GM18870 (cell line): ENCODE measurements around the gene SPTY2D1.
"Not testable (repeated sequence)": the region's sequence is repeated elsewhere in the genome, so short reads cannot be mapped to it uniquely, and the experiment has no call there.

Experiments used
- ATAC-seq: cut with Tn5 transposase; IDR thresholded peaks from one replicate; pipeline ENCODE4 v1.9.1; 2021; ENCODE audit warnings: moderate library complexity; ENCODE audit not compliant: unreplicated experiment

The SPTY2D1 gene

GRCh38 chr11:18634140-18635032 is at the start of gene SPTY2D1:
SPTY2D1 (minus strand) TSS chr11:18634342; CDS start chr11:18634257, 85 bp downstream.
- ATAC-seq = peak; percentile 93

- no peak for ATAC-seq
These were observed 48.3 kb upstream of the SPTY2D1 start for GRCh38 chr11:18682466-18682865.

- ATAC-seq = not testable (repeated sequence)
These were observed 47.8 kb upstream of the SPTY2D1 start for GRCh38 chr11:18681949-18682348.

- ATAC-seq = no peak
These were observed 43.4 kb upstream of the SPTY2D1 start for GRCh38 chr11:18677560-18677959.

- ATAC-seq = no peak
These were observed 42.7 kb upstream of the SPTY2D1 start for GRCh38 chr11:18676803-18677202.

GRCh38 chr11:18672209-18672608 is 38.1 kb upstream of the SPTY2D1 start:
- not testable (repeated sequence) for ATAC-seq

GRCh38 chr11:18671246-18671645 is 37.1 kb upstream of the SPTY2D1 start:
- no peak for ATAC-seq

GRCh38 chr11:18669711-18670110 is 35.6 kb upstream of the SPTY2D1 start:
- no peak for ATAC-seq

GRCh38 chr11:18669219-18669596 is 35.1 kb upstream of the SPTY2D1 start:
- ATAC-seq = no peak

- no peak for ATAC-seq
These were observed 34.0 kb upstream of the SPTY2D1 start for GRCh38 chr11:18668131-18668530.

- ATAC-seq = not testable (repeated sequence)
These were observed 31.3 kb upstream of the SPTY2D1 start for GRCh38 chr11:18665353-18665872.

- no peak for ATAC-seq
These were observed 23.5 kb upstream of the SPTY2D1 start for GRCh38 chr11:18657673-18658072.

GRCh38 chr11:18650859-18651557 is 16.9 kb upstream of the SPTY2D1 start:
- ATAC-seq = no peak

GRCh38 chr11:18650353-18650752 is 16.2 kb upstream of the SPTY2D1 start:
- ATAC-seq = no peak

GRCh38 chr11:18643034-18643433 is 8.9 kb upstream of the SPTY2D1 start:
- not testable (repeated sequence) for ATAC-seq

GRCh38 chr11:18641677-18642076 is 7.5 kb upstream of the SPTY2D1 start:
- no peak for ATAC-seq

- peak; percentile 63 for ATAC-seq
These were observed 644 bp downstream of the SPTY2D1 start for GRCh38 chr11:18633256-18634139.

- ATAC-seq = no peak
These were observed 1.3 kb downstream of the SPTY2D1 start for GRCh38 chr11:18632841-18633240.

- no peak for ATAC-seq
These were observed 10.0 kb downstream of the SPTY2D1 start for GRCh38 chr11:18624161-18624560.

- ATAC-seq = no peak
These were observed 10.4 kb downstream of the SPTY2D1 start for GRCh38 chr11:18623707-18624106.
